GM12878 (cell line): ENCODE results near the gene SLC34A1. TPM values are rescaled to one million over a fixed set of nuclear protein-coding genes. Genes with fewer than 3 reads are reported as not detected.

Experiments
- ATAC-seq: fragments of 200-7000 bp; cut with Tn5 transposase; 3 replicates; pipeline ENCODE4 v1.9.1; 2020; ENCODE audit warnings: mild to moderate bottlenecking, moderate library complexity
- BruUV-seq: library from RNA; stranded (reverse); fragments of 400-500 nt; replicated peaks from 2 replicates; lab custom pipeline; 2021; lab: Mats Ljungman, UMichigan
- CTCF ChIA-PET: fragments of 300-600 bp; sonication (Branson Sonifier 250); formaldehyde crosslinking; extraction: SDS; loops from one replicate; lab custom pipeline; 2021; ENCODE audit warnings: inconsistent platforms; lab: Yijun Ruan, JAX
- POLR2A ChIA-PET: fragments of 350-600 bp; formaldehyde crosslinking; extraction: SDS; loops from one replicate; lab custom pipeline; 2021; ENCODE audit warnings: inconsistent platforms; lab: Charles Lee
- RAD21 ChIA-PET: fragments of 300-600 bp; sonication (Branson Sonifier 250); formaldehyde crosslinking; loops from one replicate; lab custom pipeline; 2023; ENCODE audit warnings: antibody characterized with exemption; ENCODE audit not compliant: unreplicated experiment; lab: Charles Lee
- SMC1A ChIA-PET: fragments of 300-600 bp; sonication (Branson Sonifier 250); formaldehyde crosslinking; loops from one replicate; lab custom pipeline; 2023; ENCODE audit not compliant: unreplicated experiment, uncharacterized antibody; lab: Charles Lee
- DNase-seq: peaks from one replicate; pipeline ENCODE4 v3.0.0-alpha.2; 2011; ENCODE audit warnings: low read depth, low spot score
- FAIRE-seq: peaks from 3 replicates; lab custom pipeline; 2011; peaks lifted over from hg19 to GRCh38; lab: Jason Lieb, UNC
- H2AFZ ChIP-seq: 2 replicates; pipeline ENCODE4 v1.6.0; 2011; ENCODE audit warnings: low read depth, low read length, control low read depth; ENCODE audit not compliant: control insufficient read depth
- H3K27ac ChIP-seq: 2 replicates; pipeline ENCODE4 v1.5.1; 2011; ENCODE audit warnings: control low read depth; ENCODE audit not compliant: control insufficient read depth, insufficient read depth
- H3K27me3 ChIP-seq, 2 experiments: replicated peaks in 1 of 2; 2 replicates each; pipeline versions ENCODE4 v1.6.0 to v1.6.1; 2011; ENCODE audit warnings: low read length in 1 of 2; ENCODE audit not compliant: control insufficient read depth in 2 of 2, insufficient read depth in 2 of 2
- H3K36me3 ChIP-seq, 2 experiments: 2 replicates each; pipeline ENCODE4 v1.5.1; 2011; ENCODE audit warnings: low read length in 1 of 2; ENCODE audit not compliant: control insufficient read depth in 2 of 2, insufficient read depth in 2 of 2
- H3K4me1 ChIP-seq: 2 replicates; pipeline ENCODE4 v1.6.1; 2011; ENCODE audit warnings: mild to moderate bottlenecking, low read length, moderate library complexity, mixed read lengths; ENCODE audit not compliant: control insufficient read depth, insufficient read depth
- H3K4me2 ChIP-seq: 2 replicates; pipeline ENCODE4 v1.6.0; 2011; ENCODE audit warnings: control low read depth; ENCODE audit not compliant: control insufficient read depth, insufficient read depth
- H3K4me3 ChIP-seq: fragments of 200-600 bp; sonication (generic); 2 replicates; pipeline ENCODE4 v1.5.1; 2016
- H3K79me2 ChIP-seq: 2 replicates; pipeline ENCODE4 v1.6.0; 2011; ENCODE audit warnings: low read length; ENCODE audit not compliant: control insufficient read depth, insufficient read depth
- H3K9ac ChIP-seq: 2 replicates; pipeline ENCODE4 v1.8.0; 2011; ENCODE audit warnings: low read length, control low read depth, mixed read lengths; ENCODE audit not compliant: control insufficient read depth, insufficient read depth
- H3K9me3 ChIP-seq: replicated peaks from 3 replicates; pipeline ENCODE4 v1.5.1; 2011; ENCODE audit warnings: mild to moderate bottlenecking, low read length; ENCODE audit not compliant: control insufficient read depth, insufficient read depth
- H4K20me1 ChIP-seq: 2 replicates; pipeline ENCODE4 v1.6.0; 2011; ENCODE audit not compliant: control insufficient read depth, insufficient read depth
- ETV6 ChIP-seq, 2 experiments: fragments of 450-650 bp in 1 of 2; IDR thresholded peaks in 1 of 2; conservative IDR thresholded peaks in 1 of 2; 2 replicates each; pipeline ENCODE4 v1.6.1; 2014; ENCODE audit warnings: antibody characterized with exemption in 1 of 2, borderline replicate concordance in 1 of 2, low read depth in 1 of 2, mild to moderate bottlenecking in 1 of 2, moderate library complexity in 1 of 2
- RAD21 ChIP-seq: IDR thresholded peaks from 2 replicates; pipeline ENCODE4 v1.6.1; 2011; ENCODE audit warnings: mild to moderate bottlenecking, low read depth, low read length, moderate library complexity; ENCODE audit not compliant: insufficient read depth
- TAF1 ChIP-seq: IDR thresholded peaks from 2 replicates; pipeline ENCODE4 v1.6.1; 2011; ENCODE audit warnings: mild to moderate bottlenecking, low read depth, low read length, borderline replicate concordance
- WGBS: methylation state at CpG from one replicate; pipeline ENCODE4 v1.1.6; 2016; ENCODE audit warnings: low lambda C conversion rate; ENCODE audit not compliant: insufficient replicate concordance, insufficient coverage; ENCODE audit errors: missing lambda C conversion rate; 5-methylcytosine and 5-hydroxymethylcytosine counted together
- in situ Hi-C: fragments of 300-500 bp; cut with MboI; formaldehyde crosslinking; loops from 9 replicates; pipeline ENCODE4 v1.14.3; 2018; ENCODE audit warnings: mixed read lengths
- intact Hi-C: fragments of 100-400 bp; cut with micrococcal nuclease; formaldehyde crosslinking; loops from one replicate; pipeline ENCODE4 v1.14.2; 2022; ENCODE audit not compliant: unreplicated experiment
- polyA plus RNA-seq, 11 experiments: library from polyadenylated mRNA; depleted of rRNA in 4 of 11; unstranded in 6 of 11; stranded (reverse) in 5 of 11; fragments of >200 nt; fragmentation: Nextera tagmentation in 4 of 11; fragmentation: Illumina TruSeq in 1 of 11; extraction: Ambion mirVana in 4 of 11; extraction: Trizol in 1 of 11; gene quantifications; 1 replicate in 1 of 11; 2 replicates in 10 of 11; pipeline versions ENCODE4 v1.2.1 to v1.2.3, GENCODE V29; 2011 to 2016; ENCODE audit warnings: inconsistent platforms in 2 of 11, missing spikeins in 2 of 11, low read depth in 1 of 11
- total RNA-seq, 4 experiments: library from RNA; depleted of rRNA in 3 of 4; stranded (reverse); fragments of >200 nt in 3 of 4; fragmentation: Illumina TruSeq in 1 of 4; extraction: Trizol in 1 of 4; gene quantifications; 2 replicates each; pipeline versions ENCODE4 v1.2.1 to v1.2.3, GENCODE V29; 2013 to 2021
- TF ChIP-seq, protein P1 (sequence below): IDR thresholded peaks from 2 replicates; pipeline ENCODE4 v1.6.1; 2011; ENCODE audit warnings: borderline replicate concordance, low read depth, mild to moderate bottlenecking, moderate library complexity, low read length; ENCODE audit not compliant: insufficient read depth, poor library complexity, severe bottlenecking
- TF ChIP-seq, protein P2 (sequence below): fragments of 450-650 bp; formaldehyde crosslinking; IDR thresholded peaks from 2 replicates; pipeline ENCODE4 v1.4.0; 2022; ENCODE audit warnings: mild to moderate bottlenecking, moderate library complexity

SLC34A1 gene
- total and polyA plus RNA-seq, 10 of the 15 experiments (the other 5 are each of a cell fraction or from before 2014, with no cell fraction given) = 0.03 to 0.14 (median 0.09) TPM; not detected in 2

DNA sequence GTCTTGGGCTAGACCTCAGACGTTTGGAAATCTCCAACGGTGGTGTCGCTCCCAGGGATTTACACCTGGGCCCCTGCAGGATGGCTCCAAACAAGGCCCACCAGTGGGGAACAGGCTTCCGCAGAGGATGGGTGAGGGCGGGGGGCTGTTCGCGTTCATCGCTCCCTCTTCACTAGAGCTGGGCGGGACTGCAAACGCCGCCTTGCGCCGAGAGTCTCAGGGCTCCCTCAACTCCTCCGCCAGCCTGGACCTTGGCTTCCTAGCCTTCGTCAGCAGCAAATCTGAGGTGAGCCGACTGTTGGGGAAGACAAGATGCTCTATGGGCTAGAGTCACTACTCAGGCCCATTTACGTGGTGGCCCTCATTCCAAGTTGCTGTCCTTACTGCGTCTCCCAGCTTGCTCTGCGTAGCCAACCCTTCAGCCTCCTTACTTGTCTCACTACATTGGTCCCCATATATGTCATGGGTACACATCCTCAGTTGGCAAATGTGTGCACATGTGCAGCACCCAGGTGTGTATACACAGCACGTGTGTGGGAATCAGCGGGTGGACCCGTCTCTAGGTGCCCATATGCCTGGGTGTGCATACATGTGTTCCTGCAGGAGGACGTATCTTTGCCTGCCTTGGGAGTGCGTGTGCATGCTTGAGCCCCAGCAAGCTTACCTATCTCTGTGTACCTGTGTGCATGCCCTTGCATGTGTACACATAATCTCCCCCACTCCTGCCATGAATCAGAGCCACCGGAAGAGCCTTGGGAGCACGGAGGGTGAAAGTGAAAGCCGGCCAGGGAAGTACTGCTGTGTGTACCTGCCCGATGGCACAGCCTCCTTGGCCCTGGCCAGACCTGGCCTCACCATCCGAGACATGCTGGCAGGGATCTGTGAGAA is 16.0 kb upstream of the SLC34A1 start:
- no peak overlapping the region for H2AFZ ChIP-seq
- no peak overlapping the region for H3K4me2 ChIP-seq
- POLR2A ChIA-PET = interaction anchor here (0.6 to 2.7 kb wide), 8 partner anchors 8 to 134 kb away, joined by 3 to 11 read pairs (median 4); partner anchors contain the start of gene RGS14
- RAD21 ChIA-PET = interaction anchor here (0.6 to 3.0 kb wide), 9 partner anchors 9 to 50 kb away, joined by 3 to 46 read pairs (median 4); partner anchors contain the start of gene LMAN2
- no peak for DNase-seq
- H3K4me1 ChIP-seq = peaks cover 50% of the 10 kb centered on the region
- no peaks in the 10 kb centered on the region for H3K9me3 ChIP-seq
- TF ChIP-seq ETV6 (conservative IDR thresholded peaks at IDR 0.05 in 1 of 2, IDR thresholded peaks at IDR 0.05 in 1 of 2; ENCODE audit: borderline replicate concordance in 1 of 2, low read depth in 1 of 2) (no peak), TAF1 (no peak), RAD21 (no peak)
- TF ChIP-seq, protein P1, sequence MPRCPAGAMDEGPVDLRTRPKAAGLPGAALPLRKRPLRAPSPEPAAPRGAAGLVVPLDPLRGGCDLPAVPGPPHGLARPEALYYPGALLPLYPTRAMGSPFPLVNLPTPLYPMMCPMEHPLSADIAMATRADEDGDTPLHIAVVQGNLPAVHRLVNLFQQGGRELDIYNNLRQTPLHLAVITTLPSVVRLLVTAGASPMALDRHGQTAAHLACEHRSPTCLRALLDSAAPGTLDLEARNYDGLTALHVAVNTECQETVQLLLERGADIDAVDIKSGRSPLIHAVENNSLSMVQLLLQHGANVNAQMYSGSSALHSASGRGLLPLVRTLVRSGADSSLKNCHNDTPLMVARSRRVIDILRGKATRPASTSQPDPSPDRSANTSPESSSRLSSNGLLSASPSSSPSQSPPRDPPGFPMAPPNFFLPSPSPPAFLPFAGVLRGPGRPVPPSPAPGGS = no peak
- TF ChIP-seq, protein P2, sequence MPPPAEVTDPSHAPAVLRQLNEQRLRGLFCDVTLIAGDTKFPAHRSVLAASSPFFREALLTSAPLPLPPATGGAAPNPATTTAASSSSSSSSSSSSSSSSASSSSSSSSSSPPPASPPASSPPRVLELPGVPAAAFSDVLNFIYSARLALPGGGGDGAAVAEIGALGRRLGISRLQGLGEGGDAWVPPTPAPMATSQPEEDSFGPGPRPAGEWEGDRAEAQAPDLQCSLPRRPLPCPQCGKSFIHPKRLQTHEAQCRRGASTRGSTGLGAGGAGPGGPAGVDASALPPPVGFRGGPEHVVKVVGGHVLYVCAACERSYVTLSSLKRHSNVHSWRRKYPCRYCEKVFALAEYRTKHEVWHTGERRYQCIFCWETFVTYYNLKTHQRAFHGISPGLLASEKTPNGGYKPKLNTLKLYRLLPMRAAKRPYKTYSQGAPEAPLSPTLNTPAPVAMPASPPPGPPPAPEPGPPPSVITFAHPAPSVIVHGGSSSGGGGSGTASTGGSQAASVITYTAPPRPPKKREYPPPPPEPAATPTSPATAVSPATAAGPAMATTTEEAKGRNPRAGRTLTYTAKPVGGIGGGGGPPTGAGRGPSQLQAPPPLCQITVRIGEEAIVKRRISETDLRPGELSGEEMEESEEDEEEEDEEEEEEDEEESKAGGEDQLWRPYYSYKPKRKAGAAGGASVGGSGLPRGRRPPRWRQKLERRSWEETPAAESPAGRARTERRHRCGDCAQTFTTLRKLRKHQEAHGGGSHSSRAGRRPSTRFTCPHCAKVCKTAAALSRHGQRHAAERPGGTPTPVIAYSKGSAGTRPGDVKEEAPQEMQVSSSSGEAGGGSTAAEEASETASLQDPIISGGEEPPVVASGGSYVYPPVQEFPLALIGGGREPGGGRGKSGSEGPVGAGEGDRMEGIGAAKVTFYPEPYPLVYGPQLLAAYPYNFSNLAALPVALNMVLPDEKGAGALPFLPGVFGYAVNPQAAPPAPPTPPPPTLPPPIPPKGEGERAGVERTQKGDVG = no peak
- TF ChIP-seq, all 136 proteins: peak for 0
- Histone ChIP-seq H4K20me1 (no peaks in the 10 kb centered on the region), H3K9ac (no peak overlapping the region), H3K27me3 (no peaks in the 10 kb centered on the region), H3K4me3 (no peak overlapping the region), H3K36me3 (peaks cover 14% of the 10 kb centered on the region in 2 experiments), H3K27ac (no peak overlapping the region), H3K79me2 (peaks cover 19% of the 10 kb centered on the region)
- in situ Hi-C loops (no loop called here), intact Hi-C loops (no loop called here)
- no TSS peak for BruUV-seq
- FAIRE-seq = no peak
- WGBS = 95% methylated on average over 29 of the region's 29 CpGs
- ChIA-PET SMC1A (interaction anchor here (0.7 to 2.6 kb wide), 7 partner anchors 10 to 58 kb away, joined by 3 to 25 read pairs (median 7); partner anchors contain the start of genes LMAN2 and RGS14), CTCF (interaction anchor here (1.0 to 6.0 kb wide), 18 partner anchors 7 to 87 kb away, joined by 3 to 88 read pairs (median 6); partner anchors contain the start of genes GRK6, LMAN2, MXD3 and RGS14)
- no peak for ATAC-seq
